Measurements from ENCODE around the gene FBXL17.

FBXL17 gene

GRCh38 chr5:107980923-107981692, 400.8 kb downstream of the FBXL17 start:
- no peak for DNase-seq

- no peak for DNase-seq
Measured at GRCh38 chr5:107979900-107980299, 402.0 kb downstream of the FBXL17 start.

GRCh38 chr5:107979291-107979690, 402.6 kb downstream of the FBXL17 start:
- no peak for DNase-seq

GRCh38 chr5:107977550-107978071, 404.3 kb downstream of the FBXL17 start:
- DNase-seq = no peak

- DNase-seq = no peak
Measured at GRCh38 chr5:107975568-107975967, 406.3 kb downstream of the FBXL17 start.

GRCh38 chr5:107971846-107972245, 410.1 kb downstream of the FBXL17 start:
- no peak for DNase-seq

- DNase-seq = no peak
Measured at GRCh38 chr5:107969847-107970246, 412.1 kb downstream of the FBXL17 start.

- DNase-seq = no peak
Measured at GRCh38 chr5:107968998-107969397, 412.9 kb downstream of the FBXL17 start.

- no peak for DNase-seq
Measured at GRCh38 chr5:107968406-107968843, 413.5 kb downstream of the FBXL17 start.

GRCh38 chr5:107966201-107966600, 415.7 kb downstream of the FBXL17 start:
- DNase-seq = no peak

GRCh38 chr5:107964722-107965121, 417.2 kb downstream of the FBXL17 start:
- DNase-seq = no peak

- no peak for DNase-seq
Measured at GRCh38 chr5:107959573-107960279, 422.2 kb downstream of the FBXL17 start.

- no peak for DNase-seq
Measured at GRCh38 chr5:107958861-107959260, 423.0 kb downstream of the FBXL17 start.

- DNase-seq = no peak
Measured at GRCh38 chr5:107958432-107958831, 423.5 kb downstream of the FBXL17 start.

- no peak for DNase-seq
Measured at GRCh38 chr5:107957051-107957450, 424.8 kb downstream of the FBXL17 start.

- DNase-seq = no peak
Measured at GRCh38 chr5:107955321-107955720, 426.6 kb downstream of the FBXL17 start.

GRCh38 chr5:107954254-107954653, 427.6 kb downstream of the FBXL17 start:
- DNase-seq = no peak

GRCh38 chr5:107952450-107952849, 429.4 kb downstream of the FBXL17 start:
- DNase-seq = no peak

GRCh38 chr5:107951309-107951708, 430.6 kb downstream of the FBXL17 start:
- no peak for DNase-seq

GRCh38 chr5:107950776-107951175, 431.1 kb downstream of the FBXL17 start:
- no peak for DNase-seq

GRCh38 chr5:107949688-107950341, 432.1 kb downstream of the FBXL17 start:
- no peak for DNase-seq

GRCh38 chr5:107948377-107948776, 433.5 kb downstream of the FBXL17 start:
- no peak for DNase-seq

- no peak for DNase-seq
Measured at GRCh38 chr5:107945061-107945460, 436.8 kb downstream of the FBXL17 start.

GRCh38 chr5:107943923-107944322, 438.0 kb downstream of the FBXL17 start:
- no peak for DNase-seq
